ENCODE results near the gene KCNK17. TPM values are rescaled to one million over a fixed set of nuclear protein-coding genes. Genes with fewer than 3 reads are reported as not detected.

The KCNK17 gene
- total RNA-seq, 1 experiment from 2014 or later, result 1.2 TPM

DNA sequence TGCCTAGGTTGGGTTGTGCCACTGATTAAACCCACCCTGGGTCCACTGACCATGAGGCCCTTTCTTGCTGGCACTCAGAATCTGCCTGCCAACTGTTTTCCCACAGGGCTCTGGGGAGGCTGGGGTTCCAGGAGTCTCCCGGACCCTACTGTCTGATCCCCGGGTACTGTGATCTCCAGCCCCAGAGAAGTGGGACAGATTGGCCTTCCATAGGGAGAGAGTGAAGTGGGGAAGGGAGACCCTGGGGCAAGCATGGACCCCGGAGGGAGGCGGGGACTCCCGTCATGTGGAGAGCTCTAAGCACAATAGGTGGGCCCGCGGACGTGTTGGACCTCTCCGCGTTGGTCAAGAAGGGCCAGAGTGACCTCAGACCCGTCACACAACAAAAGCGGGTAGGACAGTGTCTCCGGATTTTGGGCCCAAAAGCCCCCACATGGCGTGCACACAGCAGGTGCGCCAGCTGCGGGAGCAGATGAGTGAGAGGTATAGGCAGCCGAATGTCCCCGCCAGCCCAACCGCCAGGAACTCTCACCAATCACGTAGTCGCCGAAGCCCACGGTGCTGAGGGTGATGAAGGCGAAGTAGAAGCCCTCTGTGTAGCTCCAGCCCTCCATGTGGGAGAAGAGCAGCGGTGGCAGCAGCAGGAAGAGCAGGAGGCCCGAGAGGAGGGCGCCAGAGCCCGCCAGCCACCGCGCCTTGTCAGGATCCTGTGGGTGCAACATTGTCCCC lies 10.6 kb downstream of the KCNK17 start:
- H2AK5ac ChIP-seq (ENCODE audit: insufficient read length, low read length), result no peak overlapping the region
- no peak overlapping the region for H3K18ac ChIP-seq (ENCODE audit: insufficient read length, low read depth, low read length)
- H4K5ac ChIP-seq (ENCODE audit: insufficient read length, low read depth, low read length), result no peak overlapping the region
- H2BK5ac ChIP-seq (ENCODE audit: insufficient read length, low read length), result no peak overlapping the region
- H3K4me1 ChIP-seq (ENCODE audit: insufficient read depth, low read length), result 0 out of 2 replicates have a peak, but pooled peaks cover 2% of the 10 kb centered on the region
- H3K27me3 ChIP-seq (ENCODE audit: insufficient read depth, low read length), result no peaks in the 10 kb centered on the region
- H2AFZ ChIP-seq (ENCODE audit: low read length), result no peak overlapping the region
- no peak overlapping the region for H2BK120ac ChIP-seq (ENCODE audit: low read depth, low read length, poor library complexity, severe bottlenecking)
- no peak overlapping the region for H2BK20ac ChIP-seq (ENCODE audit: low read depth, low read length, poor library complexity, severe bottlenecking)
- H3K79me1 ChIP-seq (ENCODE audit: insufficient read depth, low read depth, low read length, poor library complexity, severe bottlenecking), result no peaks in the 10 kb centered on the region
- TF ChIP-seq, protein P1, sequence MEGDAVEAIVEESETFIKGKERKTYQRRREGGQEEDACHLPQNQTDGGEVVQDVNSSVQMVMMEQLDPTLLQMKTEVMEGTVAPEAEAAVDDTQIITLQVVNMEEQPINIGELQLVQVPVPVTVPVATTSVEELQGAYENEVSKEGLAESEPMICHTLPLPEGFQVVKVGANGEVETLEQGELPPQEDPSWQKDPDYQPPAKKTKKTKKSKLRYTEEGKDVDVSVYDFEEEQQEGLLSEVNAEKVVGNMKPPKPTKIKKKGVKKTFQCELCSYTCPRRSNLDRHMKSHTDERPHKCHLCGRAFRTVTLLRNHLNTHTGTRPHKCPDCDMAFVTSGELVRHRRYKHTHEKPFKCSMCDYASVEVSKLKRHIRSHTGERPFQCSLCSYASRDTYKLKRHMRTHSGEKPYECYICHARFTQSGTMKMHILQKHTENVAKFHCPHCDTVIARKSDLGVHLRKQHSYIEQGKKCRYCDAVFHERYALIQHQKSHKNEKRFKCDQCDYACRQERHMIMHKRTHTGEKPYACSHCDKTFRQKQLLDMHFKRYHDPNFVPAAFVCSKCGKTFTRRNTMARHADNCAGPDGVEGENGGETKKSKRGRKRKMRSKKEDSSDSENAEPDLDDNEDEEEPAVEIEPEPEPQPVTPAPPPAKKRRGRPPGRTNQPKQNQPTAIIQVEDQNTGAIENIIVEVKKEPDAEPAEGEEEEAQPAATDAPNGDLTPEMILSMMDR (conservative IDR thresholded peaks at IDR 0.05), result no peak
- Mint-ChIP-seq H3K4me3 (no peak overlapping the region), H3K27me3 (ENCODE audit: low read depth) (peaks cover 7% of the 10 kb centered on the region; the same call in 1 of the 2 replicates), H3K4me1 (peaks cover 14 to 15% of the 10 kb centered on the region in 2 experiments), H3K36me3 (ENCODE audit: insufficient read depth in 1 of 3, low read depth in 3 of 3) (no peaks in the 10 kb centered on the region), H3K9me3 (no peaks in the 10 kb centered on the region; a peak in 1 of 5 replicates), H3K27ac (no peak overlapping the region)
- no peak overlapping the region for H3K23ac ChIP-seq (ENCODE audit: insufficient read length, low read depth, low read length)
- H2BK12ac ChIP-seq (ENCODE audit: insufficient read length, low read depth, low read length), result no peak overlapping the region
- no peak overlapping the region for H4K8ac ChIP-seq (replicated peaks; ENCODE audit: insufficient read length, low read depth, low read length)
- no peaks in the 10 kb centered on the region for H3K79me2 ChIP-seq (ENCODE audit: insufficient read depth, low read length)
- H3K27ac ChIP-seq (ENCODE audit: insufficient read length, low read depth, low read length), result no peak overlapping the region
- H3K14ac ChIP-seq (ENCODE audit: insufficient read depth, low read length), result no peak overlapping the region
- no peak overlapping the region for H4K91ac ChIP-seq (ENCODE audit: insufficient read length, low read depth, low read length)
- no peak overlapping the region for H3K4me2 ChIP-seq (ENCODE audit: insufficient read depth, insufficient read length, low read length)
- H4K20me1 ChIP-seq (ENCODE audit: control insufficient read depth, insufficient read depth, insufficient read length), result no peaks in the 10 kb centered on the region
- H3K9ac ChIP-seq (ENCODE audit: extremely low read depth, insufficient read length, low read length), result no peak overlapping the region
- H3K9me3 ChIP-seq (ENCODE audit: control insufficient read depth, low read depth, low read length), result no peaks in the 10 kb centered on the region
- no peak overlapping the region for H3K56ac ChIP-seq (ENCODE audit: insufficient read length, low read depth, low read length)
- no peaks in the 10 kb centered on the region for H3K23me2 ChIP-seq (ENCODE audit: insufficient read length, low read depth, low read length, poor library complexity, severe bottlenecking)
- DNase-seq, result no peak
- WGBS (ENCODE audit: extremely low coverage, insufficient read length, low lambda C conversion rate), result no CpG with 5 or more reads among the region's 30 CpGs
- no peak overlapping the region for H3K4ac ChIP-seq (ENCODE audit: low read depth, low read length)
- H2BK15ac ChIP-seq (ENCODE audit: low read depth, low read length), result no peak overlapping the region
- no peak overlapping the region for H3T11ph ChIP-seq (ENCODE audit: low read length)

Data from H9 (cell line).